Stimulated activated naive B cell treated with anti-CD40 and anti-IgM and Interleukin-4, amounts not matched to agents 10 μg/mL and 1 μg/mL and 100 μg/mL, for 72 hours (primary cell): ENCODE measurements around the gene PITHD1.
A peak's percentile ranks its signal among the peaks of the same experiment; 100 is the strongest.
"Not testable (repeated sequence)": the region's sequence is repeated elsewhere in the genome, so short reads cannot be mapped to it uniquely, and the experiment has no call there.

Experiments used
- ATAC-seq, 2 donors: fragments of 150-1000 bp; cut with Tn5 transposase; replicated peaks; 2 replicates each; pipeline ENCODE4 v1.10.0; 2021; ENCODE audit warnings: moderate library complexity in 1 of 2
- DNase-seq: peaks from one replicate; pipeline ENCODE4 v3.0.0; 2021
- H3K27ac Mint-ChIP-seq: one replicate; pipeline ENCODE4 v1.8.0; 2022; ENCODE audit warnings: mild to moderate bottlenecking, mixed read lengths
- H3K27me3 Mint-ChIP-seq, 2 donors: one replicate each; pipeline ENCODE4 v1.8.0; 2022; ENCODE audit warnings: mixed read lengths in 2 of 2
- H3K36me3 Mint-ChIP-seq, 2 donors: one replicate each; pipeline ENCODE4 v1.8.0; 2022; ENCODE audit warnings: mixed read lengths in 2 of 2, mild to moderate bottlenecking in 1 of 2
- H3K4me1 Mint-ChIP-seq, 2 donors: one replicate each; pipeline ENCODE4 v1.8.0; 2022; ENCODE audit warnings: mixed read lengths in 2 of 2, mild to moderate bottlenecking in 1 of 2
- H3K4me3 Mint-ChIP-seq, 2 donors: one replicate each; pipeline ENCODE4 v1.8.0; 2022; ENCODE audit warnings: mild to moderate bottlenecking in 2 of 2, mixed read lengths in 2 of 2, moderate library complexity in 1 of 2
- H3K9me3 Mint-ChIP-seq, 2 donors: one replicate each; pipeline ENCODE4 v1.8.0; 2022; ENCODE audit warnings: mixed read lengths in 2 of 2, mild to moderate bottlenecking in 1 of 2

PITHD1 gene

GRCh38 chr1:23799570-23800399, 21.6 kb downstream of the PITHD1 start:
- peaks cover 18 to 39% of the 10 kb centered on the region in 2 donors for H3K36me3 Mint-ChIP-seq
- no peak for DNase-seq

GRCh38 chr1:23800400-23801337, 22.5 kb downstream of the PITHD1 start, which contains the start of gene GALE:
Gene GALE (minus strand): TSS chr1:23800754. CDS start chr1:23799007, 1,747 bp downstream.
- Mint-ChIP-seq H3K4me3 (peak within 1 kb of the TSS; percentile 94 to 95), H3K27me3 (no peaks in the 10 kb centered on the region), H3K27ac (peak within 1 kb of the TSS; percentile 94), H3K36me3 (peaks cover 16 to 40% of the 10 kb centered on the region in 2 donors), H3K4me1 (peaks cover 25 to 30% of the 10 kb centered on the region in 2 donors), H3K9me3 (no peaks in the 10 kb centered on the region)
- peak; percentile 89 to 94 for ATAC-seq
- peak; percentile 91 for DNase-seq

More at GRCh38 chr1:23799570-23800399, 21.6 kb downstream of the PITHD1 start:
- H3K27ac Mint-ChIP-seq, result peak overlapping the region; percentile 94
- peak; percentile 12 to 14 for ATAC-seq
- peak overlapping the region; percentile 94 to 95 for H3K4me3 Mint-ChIP-seq
- H3K27me3 Mint-ChIP-seq, result no peaks in the 10 kb centered on the region
- H3K4me1 Mint-ChIP-seq, result peaks cover 17 to 30% of the 10 kb centered on the region in 2 donors
- no peaks in the 10 kb centered on the region for H3K9me3 Mint-ChIP-seq

DNA sequence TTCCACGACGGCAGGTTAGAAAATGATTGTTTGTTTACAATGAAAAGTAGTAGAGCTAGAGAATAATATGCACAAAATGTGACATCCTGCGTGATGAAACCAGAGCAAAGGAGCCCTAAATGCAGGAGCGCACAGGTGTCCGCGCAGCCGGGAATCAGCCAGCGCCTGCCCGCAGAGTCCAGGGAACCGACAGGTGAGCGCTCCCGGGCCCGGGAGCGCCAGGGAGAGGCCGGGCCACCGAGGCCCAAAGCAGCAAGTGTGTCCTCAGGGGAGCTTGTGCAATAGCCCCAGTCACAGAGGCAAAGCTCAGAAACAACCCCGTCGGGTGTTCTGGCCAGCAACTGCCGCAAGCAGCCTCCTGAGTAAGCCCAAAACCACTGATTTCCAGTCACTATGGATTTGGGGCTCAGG, 23.1 kb downstream of the PITHD1 start:
- no peaks in the 10 kb centered on the region for H3K27me3 Mint-ChIP-seq
- ATAC-seq (no peak), DNase-seq (no peak)
- H3K27ac Mint-ChIP-seq, result peak overlapping the region; percentile 93
- H3K36me3 Mint-ChIP-seq, result peaks cover 16 to 44% of the 10 kb centered on the region in 2 donors
- H3K9me3 Mint-ChIP-seq, result no peaks in the 10 kb centered on the region
- H3K4me3 Mint-ChIP-seq, result peak overlapping the region; percentile 94 to 95
- H3K4me1 Mint-ChIP-seq, result peaks cover 25 to 30% of the 10 kb centered on the region in 2 donors

DNA sequence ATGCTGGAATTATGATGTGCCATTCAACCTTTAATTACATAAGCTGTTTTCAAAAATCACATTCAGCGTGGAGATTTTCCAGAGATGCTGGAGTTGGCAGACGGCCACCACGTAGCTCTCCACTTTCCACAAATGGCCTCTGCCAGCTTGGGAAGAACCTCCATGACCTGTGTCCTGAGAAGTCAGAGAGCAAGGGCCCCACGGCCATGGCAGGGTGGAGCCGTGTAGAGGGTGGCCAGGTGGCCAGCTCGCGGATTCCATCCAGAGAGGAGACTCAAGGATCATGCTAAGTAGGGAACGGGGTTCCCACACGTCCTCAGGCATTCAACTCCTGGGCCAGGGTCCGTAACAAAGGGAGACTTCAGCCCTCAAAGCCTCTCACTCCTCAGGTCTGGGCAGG, 23.7 kb downstream of the PITHD1 start:
- Mint-ChIP-seq H3K4me1 (peaks cover 23 to 30% of the 10 kb centered on the region in 2 donors), H3K27me3 (no peaks in the 10 kb centered on the region), H3K4me3 (peak overlapping the region; percentile 59 to 68), H3K36me3 (peaks cover 12 to 43% of the 10 kb centered on the region in 2 donors), H3K27ac (peak overlapping the region; percentile 11), H3K9me3 (no peaks in the 10 kb centered on the region)
- ATAC-seq, result no peak
- DNase-seq, result no peak

GRCh38 chr1:23802809-23803342, 24.7 kb downstream of the PITHD1 start:
- not testable (repeated sequence) for H3K9me3 Mint-ChIP-seq, H3K27ac Mint-ChIP-seq, DNase-seq, H3K27me3 Mint-ChIP-seq, ATAC-seq
- peaks cover 9 to 46% of the 10 kb centered on the region in 2 donors for H3K36me3 Mint-ChIP-seq
- H3K4me1 Mint-ChIP-seq, result peaks cover 29 to 35% of the 10 kb centered on the region in 2 donors
- H3K4me3 Mint-ChIP-seq, result peak overlapping the region in 1 of 2 donors; percentile 8

DNA sequence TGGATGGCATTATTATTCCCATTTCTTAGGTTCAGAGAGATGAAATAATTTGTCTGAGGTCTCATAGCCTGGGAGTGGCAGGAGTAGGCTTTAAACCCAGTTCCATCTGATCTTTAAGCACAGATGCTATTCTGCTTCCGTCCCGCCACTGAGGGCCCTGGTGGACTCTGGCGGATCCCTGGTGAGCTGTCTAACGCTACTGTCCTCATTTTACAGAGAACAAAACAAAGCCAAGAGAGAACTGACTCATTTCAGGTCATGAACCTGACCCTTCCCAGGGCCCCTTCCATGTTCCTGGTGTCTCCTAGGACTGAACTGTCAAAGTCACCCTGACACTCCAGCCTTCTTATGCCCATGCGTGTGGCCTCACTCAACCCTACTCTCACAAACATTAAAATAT, 25.5 kb downstream of the PITHD1 start:
- ATAC-seq (no peak), DNase-seq (no peak)
- Mint-ChIP-seq H3K27ac (peak overlapping the region; percentile 5), H3K9me3 (no peaks in the 10 kb centered on the region), H3K27me3 (no peaks in the 10 kb centered on the region), H3K36me3 (peaks cover 5 to 42% of the 10 kb centered on the region in 2 donors), H3K4me3 (no peak overlapping the region), H3K4me1 (peaks cover 27 to 32% of the 10 kb centered on the region in 2 donors)

DNA sequence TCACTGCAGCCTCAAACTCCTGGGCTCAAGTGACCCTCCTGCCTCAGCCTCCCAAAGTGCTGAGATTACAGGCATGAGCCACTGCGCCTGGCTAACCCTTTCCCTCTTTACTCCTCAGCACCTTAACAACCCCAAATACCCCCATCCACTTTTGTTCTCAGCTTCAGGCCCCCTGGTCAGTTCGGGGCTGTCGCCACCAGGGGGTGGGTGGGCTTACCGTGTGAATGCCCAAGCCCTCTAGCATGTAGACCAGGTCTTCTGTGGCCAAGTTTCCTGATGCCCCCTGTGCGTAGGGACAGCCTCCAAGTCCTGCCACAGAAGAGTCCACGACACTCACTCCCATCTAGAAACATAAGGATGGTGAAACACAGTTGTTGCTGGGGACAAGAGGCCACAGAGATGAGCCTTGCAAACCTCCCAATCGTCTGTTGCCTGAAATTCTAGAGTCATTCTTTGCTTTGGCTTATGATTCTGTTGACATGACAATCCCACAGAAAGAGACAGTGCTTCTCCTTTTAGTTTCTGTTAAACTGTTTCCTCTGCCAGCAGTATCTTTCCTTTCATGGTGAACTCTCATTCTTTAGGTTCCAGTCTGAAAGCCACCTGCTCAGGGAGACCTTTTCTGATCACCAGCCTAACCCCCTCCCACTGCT, 26.1 kb downstream of the PITHD1 start:
- Mint-ChIP-seq H3K27me3 (no peaks in the 10 kb centered on the region), H3K4me3 (no peak overlapping the region), H3K36me3 (peaks cover 1 to 37% of the 10 kb centered on the region in 2 donors), H3K27ac (peak overlapping the region; percentile 84), H3K4me1 (peaks cover 22 to 26% of the 10 kb centered on the region in 2 donors), H3K9me3 (no peaks in the 10 kb centered on the region)
- no peak for DNase-seq
- ATAC-seq, result no peak

GRCh38 chr1:23805025-23805424, 26.8 kb downstream of the PITHD1 start:
- peak overlapping the region; percentile 75 for H3K27ac Mint-ChIP-seq
- DNase-seq (no peak), ATAC-seq (no peak)
- peaks cover 24 to 25% of the 10 kb centered on the region in 2 donors for H3K4me1 Mint-ChIP-seq
- H3K9me3 Mint-ChIP-seq, result no peaks in the 10 kb centered on the region
- H3K36me3 Mint-ChIP-seq, result peaks cover 1 to 37% of the 10 kb centered on the region in 2 donors
- no peaks in the 10 kb centered on the region for H3K27me3 Mint-ChIP-seq
- H3K4me3 Mint-ChIP-seq, result no peak overlapping the region

- peak overlapping the region; percentile 42 for H3K27ac Mint-ChIP-seq
- ATAC-seq, result no peak
- H3K4me3 Mint-ChIP-seq, result no peak overlapping the region
- DNase-seq, result no peak
- H3K27me3 Mint-ChIP-seq, result no peaks in the 10 kb centered on the region
- H3K36me3 Mint-ChIP-seq, result peaks cover 4 to 37% of the 10 kb centered on the region in 2 donors
- peaks cover 32 to 34% of the 10 kb centered on the region in 2 donors for H3K4me1 Mint-ChIP-seq
- H3K9me3 Mint-ChIP-seq, result no peaks in the 10 kb centered on the region
These were observed 28.1 kb downstream of the PITHD1 start for GRCh38 chr1:23806280-23806679.

DNA sequence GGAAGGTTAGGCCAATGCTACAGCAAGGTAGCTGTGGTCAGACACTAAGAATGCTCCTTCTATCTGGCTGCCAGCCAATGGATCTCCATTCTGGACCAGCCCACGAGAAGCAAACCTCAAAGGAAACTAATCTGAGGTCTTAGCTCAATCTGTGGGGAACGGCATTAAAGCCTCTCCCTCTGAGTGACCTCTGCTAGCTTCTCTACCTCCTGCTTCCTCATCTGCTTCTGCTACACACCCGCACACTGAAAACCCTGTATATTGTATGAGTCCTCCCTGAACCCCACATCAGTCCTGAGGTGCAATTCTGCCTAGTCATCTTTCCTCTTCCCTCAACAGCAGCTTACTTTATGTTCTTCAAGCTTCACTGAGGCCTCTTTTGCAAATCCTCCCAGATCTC, 29.2 kb downstream of the PITHD1 start:
- Mint-ChIP-seq H3K4me1 (peaks cover 33% of the 10 kb centered on the region in 2 donors), H3K27me3 (no peaks in the 10 kb centered on the region), H3K36me3 (peaks cover 11 to 46% of the 10 kb centered on the region in 2 donors), H3K4me3 (no peak overlapping the region), H3K9me3 (no peaks in the 10 kb centered on the region), H3K27ac (peak overlapping the region; percentile 2)
- no peak for ATAC-seq
- no peak for DNase-seq

GRCh38 chr1:23809751-23810171, 31.5 kb downstream of the PITHD1 start:
- Mint-ChIP-seq H3K9me3 (no peaks in the 10 kb centered on the region), H3K36me3 (peaks cover 16 to 44% of the 10 kb centered on the region in 2 donors), H3K27ac (peak overlapping the region; percentile 42), H3K27me3 (no peaks in the 10 kb centered on the region), H3K4me1 (peaks cover 35 to 37% of the 10 kb centered on the region in 2 donors), H3K4me3 (no peak overlapping the region)
- DNase-seq, result peak; percentile 73
- ATAC-seq, result peak; percentile 87 to 89

DNA sequence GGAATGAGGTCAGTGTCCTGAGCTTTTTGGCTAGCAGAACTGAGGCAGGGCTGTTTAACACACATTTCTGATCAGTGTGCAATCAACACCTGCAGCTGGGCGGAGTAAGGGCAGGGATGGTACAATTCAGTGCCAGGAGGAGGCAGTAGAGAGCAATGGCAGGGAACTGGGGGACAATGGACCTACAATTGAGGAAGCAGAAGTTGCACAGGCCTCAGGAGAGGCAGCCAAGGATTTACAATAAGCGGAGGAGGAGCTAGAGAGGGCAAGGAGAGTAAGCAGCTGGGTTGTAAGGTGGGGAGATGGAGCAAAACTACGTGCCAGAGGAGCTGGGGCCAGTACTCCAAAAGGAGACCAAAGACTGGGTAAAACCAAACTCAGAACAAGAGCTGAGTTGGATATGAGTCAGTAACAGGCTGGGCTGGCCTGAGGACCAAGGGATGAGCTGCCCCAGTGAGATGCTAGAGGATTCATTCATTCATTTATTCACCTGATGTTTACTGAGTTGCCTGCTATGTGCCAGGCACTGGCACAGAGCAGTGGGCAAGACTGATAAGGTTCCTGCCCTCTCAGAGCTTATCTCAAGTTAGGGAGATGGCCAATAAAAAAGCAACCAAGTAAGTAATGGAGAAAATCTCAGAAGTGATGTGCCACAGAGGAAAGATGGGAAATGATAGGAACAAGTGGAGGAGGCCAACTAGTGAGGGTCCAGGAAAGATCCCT, 32.8 kb downstream of the PITHD1 start:
- peaks cover 16 to 34% of the 10 kb centered on the region in 2 donors for H3K36me3 Mint-ChIP-seq
- ATAC-seq, result peak; percentile 86 to 91
- no peak overlapping the region for H3K4me3 Mint-ChIP-seq
- H3K9me3 Mint-ChIP-seq, result no peaks in the 10 kb centered on the region
- H3K27ac Mint-ChIP-seq, result peak overlapping the region; percentile 59
- H3K27me3 Mint-ChIP-seq, result no peaks in the 10 kb centered on the region
- DNase-seq, result peak; percentile 64
- peaks cover 27 to 37% of the 10 kb centered on the region in 2 donors for H3K4me1 Mint-ChIP-seq

DNA sequence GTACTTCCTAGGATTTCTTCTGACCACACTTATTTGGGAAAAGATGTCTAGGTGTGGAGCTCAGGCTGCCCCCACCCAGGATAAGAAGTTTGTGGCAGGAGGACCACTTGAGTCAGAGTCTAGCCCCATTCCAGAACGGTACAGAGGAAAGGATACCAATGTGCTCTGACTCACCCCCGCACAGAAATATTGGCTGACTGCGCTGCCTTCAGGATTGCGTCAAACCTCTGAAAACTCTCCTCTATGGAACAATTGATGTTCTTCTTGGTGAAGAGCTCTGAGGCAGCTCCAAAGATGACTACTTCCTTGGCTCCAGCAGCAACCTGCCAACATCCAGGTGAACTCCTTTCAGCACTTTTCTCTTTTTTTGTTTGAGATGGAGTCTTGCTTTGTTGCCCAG, 35.8 kb downstream of the PITHD1 start:
- no peak overlapping the region for H3K27ac Mint-ChIP-seq
- H3K4me3 Mint-ChIP-seq, result no peak overlapping the region
- no peak for ATAC-seq
- no peaks in the 10 kb centered on the region for H3K9me3 Mint-ChIP-seq
- H3K36me3 Mint-ChIP-seq, result peaks cover 28 to 40% of the 10 kb centered on the region in 2 donors
- H3K4me1 Mint-ChIP-seq, result peaks cover 25 to 38% of the 10 kb centered on the region in 2 donors
- DNase-seq, result no peak
- H3K27me3 Mint-ChIP-seq, result no peaks in the 10 kb centered on the region
